Esophagus (tissue), 2 donors: ENCODE data around the gene OGFOD3. TPM values are rescaled to one million over a fixed set of nuclear protein-coding genes. Genes with fewer than 3 reads are reported as not detected.
"Not testable (repeated sequence)": the region's sequence is repeated elsewhere in the genome, so short reads cannot be mapped to it uniquely, and the experiment has no call there.

Source experiments
- H3K27ac ChIP-seq, 2 donors: one replicate each; pipeline ENCODE4 v1.5.1; 2013; ENCODE audit warnings: low read depth in 2 of 2, mild to moderate bottlenecking in 2 of 2, inconsistent platforms in 1 of 2, low read length in 1 of 2, moderate library complexity in 1 of 2
- H3K27me3 ChIP-seq, 2 donors: one replicate each; pipeline ENCODE4 v1.6.1; 2013; ENCODE audit warnings: low read length in 2 of 2, control low read depth in 1 of 2, mild to moderate bottlenecking in 1 of 2; ENCODE audit not compliant: insufficient read depth in 2 of 2, control insufficient read depth in 1 of 2
- H3K36me3 ChIP-seq, 2 donors: one replicate each; pipeline ENCODE4 v1.6.1; 2013; ENCODE audit warnings: low read length in 1 of 2; ENCODE audit not compliant: control insufficient read depth in 2 of 2, insufficient read depth in 2 of 2
- H3K4me1 ChIP-seq, 2 donors: one replicate each; pipeline ENCODE4 v1.6.1; 2013; ENCODE audit warnings: low read length in 1 of 2; ENCODE audit not compliant: control insufficient read depth in 2 of 2, insufficient read depth in 2 of 2
- H3K4me3 ChIP-seq, 2 donors: one replicate each; pipeline ENCODE4 v1.5.1; 2013; ENCODE audit warnings: low read length in 2 of 2, mild to moderate bottlenecking in 2 of 2, low read depth in 1 of 2, moderate library complexity in 1 of 2
- H3K9me3 ChIP-seq, 2 donors: one replicate each; pipeline ENCODE4 v1.6.1; 2013; ENCODE audit warnings: mild to moderate bottlenecking in 2 of 2, low read depth in 1 of 2, low read length in 1 of 2, moderate library complexity in 1 of 2; ENCODE audit not compliant: control insufficient read depth in 2 of 2, insufficient read depth in 1 of 2
- WGBS, 2 donors: extraction: QIAGEN DNeasy Blood & Tissue Kit; methylation state at CpG; one replicate each; pipeline ENCODE4 v1.1.7; 2013; 5-methylcytosine and 5-hydroxymethylcytosine counted together
- polyA plus RNA-seq, 2 donors: library from polyadenylated mRNA; stranded (reverse); fragments of 200-250 nt; gene quantifications; one replicate each; pipeline ENCODE4 v1.2.3, GENCODE V29; 2013
- donor health status: healthy with polysubstance abuse.
- donor health status: Bipolar disorder and iron deficiency.

Gene OGFOD3
- polyA plus RNA-seq, 2 donors, result 11.4 to 11.6 TPM

DNA sequence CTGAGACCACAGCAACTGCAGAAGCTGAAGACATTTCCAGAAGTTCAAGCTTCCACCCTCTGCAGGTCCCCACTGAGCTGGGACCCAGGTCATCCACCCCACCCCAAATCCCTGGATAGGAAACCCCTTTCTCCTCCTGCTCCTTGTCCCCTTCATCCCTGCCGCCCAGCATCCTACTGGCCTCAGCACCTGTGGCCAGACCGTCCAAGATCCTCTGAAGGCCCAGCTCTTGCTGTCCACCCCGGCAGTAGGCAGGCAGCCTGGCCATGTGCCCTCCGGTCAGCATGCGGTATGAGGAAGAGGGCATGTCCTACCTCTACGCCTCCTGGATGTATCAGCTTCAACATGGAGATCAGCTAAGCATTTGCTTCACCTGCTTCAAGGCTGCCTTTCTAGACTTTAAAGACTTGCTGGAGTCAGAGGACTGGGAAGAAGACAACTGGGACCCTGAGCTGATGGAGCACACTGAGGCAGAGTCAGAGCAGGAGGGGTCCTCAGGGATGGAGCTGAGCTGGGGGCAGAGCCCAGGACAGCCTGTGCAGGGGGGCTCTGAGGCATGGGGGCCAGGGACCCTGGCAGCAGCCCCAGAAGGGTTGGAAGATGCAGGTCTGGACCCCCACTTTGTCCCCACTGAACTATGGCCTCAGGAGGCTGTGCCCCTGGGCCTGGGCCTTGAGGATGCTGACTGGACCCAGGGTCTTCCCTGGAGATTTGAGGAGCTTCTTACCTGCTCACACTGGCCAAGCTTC is 56.3 kb downstream of the OGFOD3 start:
- Histone ChIP-seq H3K9me3 (no peaks in the 10 kb centered on the region), H3K4me1 (peaks cover 0 to 3% of the 10 kb centered on the region in 2 donors), H3K36me3 (no peaks in the 10 kb centered on the region), H3K27ac (no peak overlapping the region), H3K4me3 (no peak overlapping the region), H3K27me3 (no peaks in the 10 kb centered on the region)
- 88 to 93% methylated on average over 6 of the region's 6 CpGs for WGBS, 2 donors

DNA sequence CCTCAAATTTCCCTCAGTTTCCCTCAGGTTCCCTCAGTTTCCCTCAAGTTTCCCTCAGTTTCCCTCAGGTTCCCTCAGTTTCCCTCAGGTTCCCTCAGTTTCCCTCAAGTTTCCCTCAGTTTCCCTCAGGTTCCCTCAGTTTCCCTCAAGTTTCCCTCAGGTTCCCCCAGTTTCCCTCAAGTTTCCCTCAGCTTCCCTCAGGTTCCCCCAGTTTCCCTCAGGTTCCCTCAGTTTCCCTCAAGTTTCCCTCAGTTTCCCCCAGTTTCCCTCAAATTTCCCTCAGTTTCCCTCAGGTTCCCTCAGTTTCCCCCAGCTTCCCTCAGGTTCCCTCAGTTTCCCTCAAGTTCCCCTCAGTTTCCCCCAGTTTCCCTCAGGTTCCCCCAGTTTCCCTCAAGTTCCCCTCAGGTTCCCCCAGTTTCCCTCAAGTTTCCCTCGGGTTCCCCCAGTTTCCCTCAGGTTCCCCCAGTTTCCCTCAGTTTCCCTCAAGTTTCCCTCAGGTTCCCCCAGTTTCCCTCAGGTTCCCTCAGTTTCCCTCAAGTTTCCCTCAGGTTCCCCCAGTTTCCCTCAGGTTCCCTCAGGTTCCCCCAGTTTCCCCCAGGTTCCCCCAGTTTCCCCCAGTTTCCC is 58.8 kb downstream of the OGFOD3 start:
- not testable (repeated sequence) for H3K27me3 ChIP-seq, H3K9me3 ChIP-seq, H3K4me3 ChIP-seq, H3K4me1 ChIP-seq, H3K36me3 ChIP-seq, H3K27ac ChIP-seq
- WGBS, 2 donors, result 60 to 89% methylated on average over 1 of the region's 1 CpG

DNA sequence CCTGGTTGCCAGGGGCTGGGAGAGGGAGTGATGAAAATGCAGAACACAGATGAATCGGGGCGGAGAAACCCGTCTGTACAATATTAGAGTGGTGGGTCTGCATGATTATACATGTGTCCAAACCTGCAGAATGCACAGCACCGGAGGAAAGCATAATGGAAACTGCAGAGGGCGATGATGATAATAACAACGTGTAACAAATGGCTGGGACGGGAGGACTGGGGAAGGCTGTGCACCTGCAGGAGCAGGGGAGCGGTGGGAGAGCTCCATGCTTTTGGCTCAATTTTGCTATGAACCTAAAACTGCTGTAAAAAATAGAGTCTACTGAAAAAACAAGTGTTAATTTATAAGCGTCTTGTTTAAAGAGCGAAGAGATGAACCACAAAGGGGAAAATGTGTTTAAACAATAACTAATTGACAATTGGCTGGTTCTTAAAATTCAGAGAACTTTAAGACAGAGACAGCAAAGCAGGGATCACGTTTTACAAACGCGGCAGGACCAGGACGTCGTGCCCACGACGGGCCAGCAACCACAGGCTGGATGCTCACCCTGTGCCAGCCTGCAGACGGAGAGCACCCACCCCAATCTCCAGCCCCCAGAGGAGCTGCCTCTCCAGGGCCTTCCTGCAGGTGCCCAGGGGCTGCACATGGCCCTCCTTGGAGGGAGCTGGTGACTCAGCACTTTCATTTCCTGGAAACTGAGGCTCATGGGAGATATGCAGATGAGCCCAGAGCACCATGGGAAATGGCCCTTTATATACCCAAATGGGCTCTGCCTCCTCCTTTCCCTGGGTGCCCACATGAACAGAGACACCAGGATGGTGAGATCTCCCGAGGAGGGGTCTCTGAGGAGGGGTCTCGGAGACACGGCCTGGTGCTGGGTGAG is 59.7 kb downstream of the OGFOD3 start, which contains the start of gene TEX19:
TSS of gene TEX19 (plus strand) at position 783 of the 886 bp plus-strand sequence. CDS start 2,904 bp downstream, outside the sequence.
- Histone ChIP-seq H3K9me3 (no peaks in the 10 kb centered on the region), H3K36me3 (no peaks in the 10 kb centered on the region), H3K27ac (no peak within 1 kb of the TSS), H3K27me3 (no peaks in the 10 kb centered on the region), H3K4me1 (peaks cover 3 to 7% of the 10 kb centered on the region in 2 donors), H3K4me3 (no peak within 1 kb of the TSS)
- WGBS, 2 donors, result 67 to 69% methylated on average over 21 of the region's 21 CpGs

DNA sequence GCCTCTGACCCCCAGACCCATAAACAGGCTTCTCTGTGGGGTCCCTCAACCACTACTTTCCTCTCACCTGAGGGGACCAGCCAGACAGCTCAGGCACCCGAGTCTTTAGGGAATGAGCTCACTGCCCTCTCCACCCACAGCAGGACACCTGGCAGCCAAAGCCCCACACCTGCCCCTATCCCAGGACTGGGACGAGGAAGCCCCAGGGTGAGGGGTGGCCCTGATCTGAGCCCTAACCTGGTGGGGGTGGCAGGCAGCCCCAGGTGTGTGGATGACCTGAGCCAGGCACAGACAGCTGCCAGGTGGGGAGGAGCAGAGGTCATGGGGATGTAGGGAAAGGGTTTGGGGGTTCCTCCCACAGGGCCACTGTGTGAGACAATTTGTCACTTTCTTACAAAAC is 61.0 kb downstream of the OGFOD3 start:
- Histone ChIP-seq H3K9me3 (no peaks in the 10 kb centered on the region), H3K36me3 (no peaks in the 10 kb centered on the region), H3K27ac (no peak overlapping the region), H3K27me3 (no peaks in the 10 kb centered on the region), H3K4me3 (no peak overlapping the region), H3K4me1 (peaks cover 0 to 7% of the 10 kb centered on the region in 2 donors)
- WGBS, 2 donors, result 64 to 65% methylated on average over 2 of the region's 2 CpGs

DNA sequence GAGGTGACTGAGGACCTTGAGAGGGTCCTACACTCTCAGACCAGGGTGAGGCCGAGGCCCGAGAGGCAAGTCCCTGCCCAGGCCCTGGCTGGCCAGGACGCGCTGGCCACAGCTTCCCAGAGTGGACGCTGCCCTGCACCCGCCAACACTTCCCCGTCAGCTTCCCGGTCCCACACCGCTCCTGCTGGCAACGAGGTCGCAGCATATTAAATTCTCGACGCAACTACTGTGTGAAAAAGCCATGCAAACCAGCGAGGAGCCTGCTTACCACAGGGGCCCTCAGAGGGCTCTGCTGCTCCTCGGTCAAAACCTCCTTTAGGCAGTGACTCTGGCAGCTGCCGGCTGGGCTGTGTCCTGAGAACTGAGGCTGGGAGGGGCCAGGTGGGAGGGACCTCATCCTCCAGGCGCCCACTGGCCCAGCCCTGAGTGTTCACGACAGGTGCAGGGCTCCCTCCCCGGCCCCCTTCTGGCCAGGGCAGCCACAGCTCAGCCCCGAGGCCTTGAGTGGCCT is 61.5 kb downstream of the OGFOD3 start:
- Histone ChIP-seq H3K4me3 (no peak overlapping the region), H3K9me3 (no peaks in the 10 kb centered on the region), H3K27me3 (no peaks in the 10 kb centered on the region), H3K36me3 (no peaks in the 10 kb centered on the region), H3K4me1 (peaks cover 0 to 10% of the 10 kb centered on the region in 2 donors), H3K27ac (no peak overlapping the region)
- 54 to 66% methylated on average over 20 of the region's 20 CpGs for WGBS, 2 donors

DNA sequence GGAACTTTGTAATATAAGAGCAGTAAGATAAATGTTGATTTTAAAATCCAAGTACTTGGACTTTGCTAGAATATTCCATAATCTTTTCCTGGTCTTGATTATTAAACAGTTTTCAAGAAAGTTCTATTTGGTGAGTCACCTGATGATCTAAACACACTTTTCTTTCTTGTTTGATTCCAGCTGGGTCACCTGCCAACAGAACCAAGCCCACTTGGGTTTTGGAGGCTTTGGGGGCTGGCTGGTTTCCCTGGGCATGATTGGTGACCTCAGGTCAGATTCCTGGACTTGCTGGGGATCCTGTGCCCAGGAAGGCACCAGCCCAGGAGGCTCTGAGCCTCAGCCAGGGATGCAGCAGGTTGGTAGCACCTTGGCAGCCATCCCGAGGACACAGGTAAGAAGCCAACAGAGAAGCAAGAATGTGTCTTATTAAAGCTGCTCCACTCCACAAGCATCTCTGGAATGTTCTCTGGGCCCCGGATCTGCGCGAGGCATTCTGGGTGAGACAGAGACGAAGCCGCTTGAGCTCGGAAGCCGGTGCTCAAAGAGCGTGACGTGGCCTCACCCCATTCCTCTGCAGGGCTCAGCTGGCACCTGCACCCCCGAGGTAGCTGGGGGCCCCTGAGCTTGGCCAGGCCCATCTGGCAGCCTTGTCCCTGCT is 62.5 kb downstream of the OGFOD3 start:
- Histone ChIP-seq H3K36me3 (no peaks in the 10 kb centered on the region), H3K4me1 (peaks cover 0 to 10% of the 10 kb centered on the region in 2 donors), H3K4me3 (no peak overlapping the region), H3K27me3 (no peaks in the 10 kb centered on the region), H3K27ac (no peak overlapping the region), H3K9me3 (no peaks in the 10 kb centered on the region)
- 45 to 54% methylated on average over 11 of the region's 11 CpGs for WGBS, 2 donors

DNA sequence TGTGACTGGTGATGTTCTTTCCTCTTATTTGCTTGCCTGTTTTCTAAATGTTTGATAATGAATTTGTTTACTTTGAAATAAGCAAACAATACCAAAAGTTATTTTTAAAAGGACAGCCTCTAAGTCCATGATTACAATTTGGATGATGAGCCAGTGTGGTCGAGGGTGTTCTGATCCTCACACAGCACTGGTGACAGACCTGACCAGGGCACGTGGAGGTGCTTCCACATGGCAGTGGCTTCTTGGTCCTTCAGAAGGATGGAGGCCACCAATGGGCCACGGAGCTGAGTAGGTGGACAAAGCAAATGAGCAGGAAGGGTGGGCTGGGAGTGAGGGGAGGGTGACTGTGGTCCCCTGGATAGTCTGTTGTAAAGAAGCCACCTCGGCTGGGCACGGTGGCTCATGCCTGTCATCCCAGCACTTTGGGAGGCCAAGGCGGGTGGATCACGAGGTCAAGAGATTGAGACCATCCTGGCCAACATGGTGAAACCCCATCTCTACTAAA is 63.5 kb downstream of the OGFOD3 start:
- Histone ChIP-seq H3K4me3 (no peak overlapping the region), H3K27ac (no peak overlapping the region), H3K27me3 (no peaks in the 10 kb centered on the region), H3K9me3 (no peaks in the 10 kb centered on the region), H3K4me1 (peaks cover 0 to 10% of the 10 kb centered on the region in 2 donors), H3K36me3 (no peaks in the 10 kb centered on the region)
- 87 to 90% methylated on average over 7 of the region's 7 CpGs for WGBS, 2 donors

DNA sequence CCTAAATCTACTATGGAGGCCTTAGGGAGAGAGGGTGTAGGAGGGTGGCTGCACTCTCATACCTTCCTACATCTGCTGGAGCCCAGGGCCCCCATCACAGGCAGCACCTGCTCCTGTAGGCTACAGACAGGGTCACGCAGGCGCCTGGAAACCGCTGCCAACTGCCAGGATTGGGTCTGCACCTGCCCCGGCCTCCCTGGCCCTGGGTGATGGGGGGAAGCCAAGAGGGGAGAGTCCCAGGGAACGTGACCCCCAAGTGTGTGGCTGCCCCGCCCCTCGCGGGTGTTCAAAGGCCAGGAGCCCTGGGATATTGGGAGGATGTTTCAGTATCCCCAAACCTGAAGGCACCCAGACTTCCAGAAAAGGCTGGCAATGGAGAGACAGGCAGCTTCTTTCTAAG is 64.9 kb downstream of the OGFOD3 start:
- Histone ChIP-seq H3K36me3 (no peaks in the 10 kb centered on the region), H3K9me3 (no peaks in the 10 kb centered on the region), H3K27ac (no peak overlapping the region), H3K4me3 (no peak overlapping the region), H3K4me1 (peaks cover 0 to 10% of the 10 kb centered on the region in 2 donors), H3K27me3 (no peaks in the 10 kb centered on the region)
- WGBS, 2 donors, result 80% methylated on average over 8 of the region's 8 CpGs
